Fibroblast of pulmonary artery (primary cell): ENCODE data around the gene WBP1L.
A peak's percentile ranks its signal among the peaks of the same experiment; 100 is the strongest.

ENCODE experiments used
- DNase-seq: peaks from one replicate; pipeline ENCODE4 v3.0.0-alpha.2; 2010; ENCODE audit warnings: low read depth
- H3K4me3 ChIP-seq: replicated peaks from 2 replicates; pipeline ENCODE4 v1.5.1; 2011; ENCODE audit warnings: low read depth, mild to moderate bottlenecking, control low read depth, low read length, moderate library complexity
- CTCF ChIP-seq: IDR thresholded peaks from 2 replicates; pipeline ENCODE4 v1.5.1; 2011; ENCODE audit warnings: mild to moderate bottlenecking, control low read depth, low read length, inconsistent platforms; ENCODE audit errors: missing control alignments

WBP1L gene

GRCh38 chr10:102780527-102780808 lies 36.7 kb downstream of the WBP1L start:
- TF ChIP-seq CTCF, result no peak
- DNase-seq, result no peak
- no peak overlapping the region for H3K4me3 ChIP-seq

- TF ChIP-seq CTCF, result no peak
- peak; percentile 58 for DNase-seq
- H3K4me3 ChIP-seq, result no peak overlapping the region
Observed at GRCh38 chr10:102781090-102781920, 37.6 kb downstream of the WBP1L start.

- peak; percentile 87 for DNase-seq
- no peak for TF ChIP-seq CTCF
- peak overlapping the region; percentile 27 for H3K4me3 ChIP-seq
Observed at GRCh38 chr10:102781921-102782557, 38.3 kb downstream of the WBP1L start.

GRCh38 chr10:102782673-102783551 lies 39.2 kb downstream of the WBP1L start:
- TF ChIP-seq CTCF, result no peak
- H3K4me3 ChIP-seq, result peak overlapping the region; percentile 35
- peak; percentile 96 for DNase-seq

GRCh38 chr10:102783568-102783967 lies 39.8 kb downstream of the WBP1L start:
- TF ChIP-seq CTCF, result no peak
- H3K4me3 ChIP-seq, result peak overlapping the region; percentile 35
- DNase-seq, result no peak

- DNase-seq, result peak; percentile 90
- no peak for TF ChIP-seq CTCF
- H3K4me3 ChIP-seq, result no peak overlapping the region
Observed at GRCh38 chr10:102785818-102786217, 42.1 kb downstream of the WBP1L start.
